Mesenchymal stem cell (in vitro differentiated cells and primary cell): ENCODE data around the gene TRAP1.

ENCODE experiments used
- DNase-seq: peaks from one replicate; pipeline ENCODE4 v3.0.0-alpha.2; 2013
- H2AFZ ChIP-seq: one replicate; pipeline ENCODE4 v1.6.1; 2013; ENCODE audit warnings: low read depth, mild to moderate bottlenecking, control low read depth, inconsistent platforms, low read length, moderate library complexity
- H2AK5ac ChIP-seq: 2 replicates; pipeline ENCODE4 v1.6.1; 2013; ENCODE audit warnings: low read length, moderate library complexity, mild to moderate bottlenecking, inconsistent platforms; ENCODE audit not compliant: severe bottlenecking
- H2BK120ac ChIP-seq: one replicate; pipeline ENCODE4 v1.6.1; 2013; ENCODE audit warnings: low read depth, mild to moderate bottlenecking, inconsistent platforms, low read length, moderate library complexity
- H2BK12ac ChIP-seq, 2 experiments: one replicate each; pipeline ENCODE4 v1.6.1; 2013; ENCODE audit warnings: inconsistent platforms in 2 of 2, low read length in 2 of 2, mild to moderate bottlenecking in 2 of 2, moderate library complexity in 2 of 2, control low read depth in 1 of 2
- H2BK15ac ChIP-seq: one replicate; pipeline ENCODE4 v1.6.1; 2013; ENCODE audit warnings: mild to moderate bottlenecking, low read depth, inconsistent platforms; ENCODE audit not compliant: poor library complexity, severe bottlenecking
- H2BK5ac ChIP-seq: 2 replicates; pipeline ENCODE4 v1.6.1; 2013; ENCODE audit warnings: low read depth, mild to moderate bottlenecking, low read length, control low read depth, inconsistent platforms; ENCODE audit not compliant: poor library complexity, severe bottlenecking
- H3K14ac ChIP-seq, 2 experiments: one replicate each; pipeline ENCODE4 v1.6.1; 2013; ENCODE audit warnings: inconsistent platforms in 2 of 2, low read length in 2 of 2, control low read depth in 1 of 2, mild to moderate bottlenecking in 1 of 2, moderate library complexity in 1 of 2
- H3K18ac ChIP-seq, 2 experiments: one replicate each; pipeline ENCODE4 v1.6.1; 2013; ENCODE audit warnings: inconsistent platforms in 2 of 2, low read length in 2 of 2, control low read depth in 1 of 2, low read depth in 1 of 2, mild to moderate bottlenecking in 1 of 2
- H3K23ac ChIP-seq, 2 experiments: one replicate each; pipeline ENCODE4 v1.6.1; 2013; ENCODE audit warnings: inconsistent platforms in 2 of 2, low read length in 2 of 2, mild to moderate bottlenecking in 2 of 2, moderate library complexity in 2 of 2, control low read depth in 1 of 2
- H3K27ac ChIP-seq: 2 replicates; pipeline ENCODE4 v1.5.1; 2013; ENCODE audit warnings: mild to moderate bottlenecking, moderate library complexity, low read length, control low read depth, inconsistent platforms; ENCODE audit not compliant: poor library complexity, severe bottlenecking
- H3K27me3 ChIP-seq, 2 experiments: 2 replicates each; pipeline versions ENCODE4 v1.6.1 to v1.7.0; 2013; ENCODE audit warnings: low read length in 2 of 2, mild to moderate bottlenecking in 2 of 2, moderate library complexity in 2 of 2, control low read depth in 1 of 2, inconsistent platforms in 1 of 2; ENCODE audit not compliant: control insufficient read depth in 1 of 2, insufficient read depth in 1 of 2
- H3K36me3 ChIP-seq, 2 experiments: 2 replicates each; pipeline versions ENCODE4 v1.6.1 to v1.7.0; 2013; ENCODE audit warnings: low read length in 2 of 2, control low read depth in 1 of 2, inconsistent platforms in 1 of 2, low read depth in 1 of 2, mild to moderate bottlenecking in 1 of 2; ENCODE audit not compliant: insufficient read depth in 2 of 2, control insufficient read depth in 1 of 2
- H3K4ac ChIP-seq, 2 experiments: one replicate each; pipeline ENCODE4 v1.6.1; 2013; ENCODE audit warnings: inconsistent platforms in 2 of 2, low read length in 2 of 2, mild to moderate bottlenecking in 2 of 2, moderate library complexity in 2 of 2, control low read depth in 1 of 2, low read depth in 1 of 2
- H3K4me1 ChIP-seq: 2 replicates; pipeline ENCODE4 v1.6.1; 2013; ENCODE audit warnings: low read depth, low read length, control low read depth; ENCODE audit not compliant: control insufficient read depth, insufficient read depth
- H3K4me2 ChIP-seq: 2 replicates; pipeline ENCODE4 v1.6.1; 2013; ENCODE audit warnings: low read length, mild to moderate bottlenecking, inconsistent platforms; ENCODE audit not compliant: poor library complexity, severe bottlenecking
- H3K4me3 ChIP-seq, 2 experiments: 2 replicates each; pipeline versions ENCODE4 v1.5.1 to v1.7.0; 2013; ENCODE audit warnings: low read length in 2 of 2, mild to moderate bottlenecking in 2 of 2, control low read depth in 1 of 2, low read depth in 1 of 2; ENCODE audit not compliant: insufficient read depth in 1 of 2
- H3K79me1 ChIP-seq: replicated peaks from 2 replicates; pipeline ENCODE4 v1.6.1; 2013; ENCODE audit warnings: mild to moderate bottlenecking, control low read depth, low read length, inconsistent platforms; ENCODE audit not compliant: poor library complexity, severe bottlenecking
- H3K9ac ChIP-seq: 2 replicates; pipeline ENCODE4 v1.7.0; 2013; ENCODE audit warnings: mild to moderate bottlenecking, low read length, moderate library complexity
- H3K9me3 ChIP-seq: 2 replicates; pipeline ENCODE4 v1.7.0; 2013; ENCODE audit warnings: mild to moderate bottlenecking, low read length; ENCODE audit not compliant: control insufficient read depth
- H4K8ac ChIP-seq: one replicate; pipeline ENCODE4 v1.6.1; 2013; ENCODE audit warnings: inconsistent platforms, mild to moderate bottlenecking, low read length, moderate library complexity
- H4K91ac ChIP-seq: one replicate; pipeline ENCODE4 v1.6.1; 2013; ENCODE audit warnings: mild to moderate bottlenecking, low read length, inconsistent platforms
- WGBS: methylation state at CpG from one replicate; pipeline ENCODE4 v1.1.7; 2013; ENCODE audit warnings: mixed read lengths; 5-methylcytosine and 5-hydroxymethylcytosine counted together

Gene TRAP1

DNA sequence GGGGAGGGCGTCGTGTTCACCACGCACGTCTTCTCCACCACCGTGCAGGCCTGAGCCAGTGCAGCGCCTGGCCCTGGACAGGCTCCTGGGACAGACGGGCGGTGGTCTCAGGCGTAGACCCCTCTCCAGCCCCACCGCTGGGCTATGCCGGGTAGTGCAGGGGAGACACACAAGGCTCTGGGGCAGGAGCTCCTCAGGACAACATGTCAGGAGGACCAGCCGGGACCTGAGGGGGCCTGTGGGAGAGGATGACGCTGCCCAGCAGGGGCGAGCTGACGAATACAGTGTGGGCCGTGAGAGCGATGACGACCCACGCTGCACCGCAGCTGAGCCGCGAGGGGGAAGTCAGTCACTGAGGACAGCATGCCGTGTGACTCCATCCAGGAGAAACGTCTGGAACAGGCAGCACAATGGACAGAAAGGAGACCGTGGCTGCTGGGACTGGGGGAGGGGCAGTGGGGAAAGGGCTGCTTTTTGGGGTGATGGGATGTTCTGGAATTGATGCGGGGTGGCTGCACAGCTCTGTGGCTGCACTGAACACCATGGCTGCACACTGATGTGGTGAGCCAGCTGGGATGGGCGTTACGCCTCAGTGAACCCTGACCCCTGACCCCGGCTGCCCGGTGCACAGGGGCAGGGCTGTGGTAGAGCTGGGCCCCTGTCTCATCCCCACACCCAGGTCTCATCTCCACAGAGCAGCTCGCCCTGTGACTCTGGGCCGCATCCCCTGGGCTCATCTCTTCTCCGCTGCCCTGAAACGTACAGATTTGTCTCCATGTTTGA is 42.6 kb downstream of the TRAP1 start:
- Histone ChIP-seq H3K18ac (no peak overlapping the region), H2AK5ac (no peak overlapping the region), H3K23ac (no peak overlapping the region), H3K4me3 (no peak overlapping the region), H3K4me2 (no peak overlapping the region), H2BK12ac (no peak overlapping the region), H2AFZ (no peak overlapping the region), H2BK15ac (no peak overlapping the region), H4K91ac (no peak overlapping the region), H3K79me1 (no peaks in the 10 kb centered on the region), H3K14ac (no peak overlapping the region), H3K27ac (no peak overlapping the region), H3K36me3 (peaks cover 72 to 84% of the 10 kb centered on the region in 2 experiments), H3K9me3 (no peaks in the 10 kb centered on the region), H3K4me1 (peaks cover 6% of the 10 kb centered on the region), H4K8ac (no peak overlapping the region), H2BK120ac (no peak overlapping the region), H2BK5ac (no peak overlapping the region), H3K9ac (no peak overlapping the region), H3K4ac (no peak overlapping the region), H3K27me3 (no peaks in the 10 kb centered on the region)
- WGBS: 94% methylated on average over 33 of the region's 34 CpGs
- DNase-seq: no peak

DNA sequence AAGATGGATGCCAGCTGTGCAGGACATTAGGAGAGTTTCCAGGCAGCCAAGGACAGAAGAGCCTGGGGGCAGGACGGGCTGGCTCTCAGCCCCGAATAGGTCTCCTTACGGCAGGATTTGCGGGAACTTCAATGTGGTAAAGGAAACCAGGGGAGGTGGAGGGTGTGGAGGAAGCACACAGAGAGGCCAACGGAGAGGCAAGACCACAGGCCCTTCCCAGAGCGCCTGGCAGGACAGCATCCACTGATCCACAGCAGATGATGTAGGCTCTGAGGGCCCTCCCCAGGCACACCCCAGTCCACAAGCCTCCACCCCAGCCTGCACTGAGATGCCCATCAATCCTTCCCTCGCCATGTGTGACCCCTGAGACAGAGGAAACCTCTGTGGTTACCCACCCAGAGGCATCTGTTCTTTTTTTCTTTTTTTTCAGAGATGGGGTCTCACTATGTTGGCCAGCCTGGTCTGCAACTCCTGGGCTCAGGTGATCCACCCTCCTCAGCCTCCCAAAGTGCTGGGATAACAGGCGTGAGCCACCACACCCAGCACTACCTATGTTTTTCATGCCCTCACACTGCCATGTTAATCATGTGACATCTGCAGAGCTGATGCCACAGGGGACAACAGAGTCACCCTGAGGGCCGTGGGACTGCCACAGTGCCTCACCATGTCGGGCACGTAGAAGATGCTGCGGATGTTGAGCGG is 43.5 kb downstream of the TRAP1 start:
- H3K27me3 ChIP-seq: no peaks in the 10 kb centered on the region
- no peak overlapping the region for H3K23ac ChIP-seq
- no peak overlapping the region for H3K4me2 ChIP-seq
- no peak overlapping the region for H3K18ac ChIP-seq
- no peak overlapping the region for H3K9ac ChIP-seq
- no peak overlapping the region for H4K91ac ChIP-seq
- no peak overlapping the region for H2AFZ ChIP-seq
- no peak for DNase-seq
- peaks cover 6% of the 10 kb centered on the region for H3K4me1 ChIP-seq
- 97% methylated on average over 13 of the region's 13 CpGs for WGBS
- H3K4ac ChIP-seq: no peak overlapping the region
- no peak overlapping the region for H3K14ac ChIP-seq
- H3K9me3 ChIP-seq: peaks cover 3% of the 10 kb centered on the region
- no peak overlapping the region for H4K8ac ChIP-seq
- no peak overlapping the region for H2BK5ac ChIP-seq
- peaks cover 69 to 82% of the 10 kb centered on the region in 2 experiments for H3K36me3 ChIP-seq
- peaks cover 4% of the 10 kb centered on the region for H3K79me1 ChIP-seq
- H2BK120ac ChIP-seq: no peak overlapping the region
- H2AK5ac ChIP-seq: no peak overlapping the region
- H2BK15ac ChIP-seq: no peak overlapping the region
- H2BK12ac ChIP-seq: no peak overlapping the region
- H3K27ac ChIP-seq: no peak overlapping the region
- H3K4me3 ChIP-seq: no peak overlapping the region

DNA sequence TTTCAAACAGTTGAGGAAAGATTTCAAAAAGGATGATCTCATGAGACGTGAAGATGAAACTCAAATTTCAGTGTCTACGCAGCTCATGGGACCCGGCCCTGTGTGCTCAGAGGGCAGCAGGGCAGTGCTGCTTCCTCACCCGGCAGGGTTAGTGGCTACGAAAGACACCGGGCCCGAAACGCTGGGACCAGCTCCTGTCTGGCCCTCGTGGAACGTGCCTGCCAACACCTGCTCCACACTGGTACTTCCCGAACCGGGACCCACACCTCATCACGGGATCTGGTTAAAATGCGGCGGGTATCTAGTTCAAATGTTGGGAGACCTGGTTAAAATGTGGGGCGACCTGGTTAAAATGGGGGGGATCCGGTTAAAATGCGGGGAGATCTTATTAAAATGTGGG is 44.1 kb downstream of the TRAP1 start:
- H3K18ac ChIP-seq: no peak overlapping the region
- no peak overlapping the region for H3K23ac ChIP-seq
- H4K91ac ChIP-seq: no peak overlapping the region
- no peak overlapping the region for H2AFZ ChIP-seq
- H3K4me1 ChIP-seq: peaks cover 6% of the 10 kb centered on the region
- H3K36me3 ChIP-seq: peaks cover 69 to 81% of the 10 kb centered on the region in 2 experiments
- no peak overlapping the region for H2BK15ac ChIP-seq
- no peaks in the 10 kb centered on the region for H3K27me3 ChIP-seq
- no peak overlapping the region for H2BK12ac ChIP-seq
- no peak overlapping the region for H3K9ac ChIP-seq
- H3K4me3 ChIP-seq: no peak overlapping the region
- no peak for DNase-seq
- H2BK120ac ChIP-seq: no peak overlapping the region
- peaks cover 4% of the 10 kb centered on the region for H3K79me1 ChIP-seq
- no peak overlapping the region for H3K4ac ChIP-seq
- no peak overlapping the region for H4K8ac ChIP-seq
- H2AK5ac ChIP-seq: no peak overlapping the region
- H3K14ac ChIP-seq: no peak overlapping the region
- WGBS: 94% methylated on average over 18 of the region's 18 CpGs
- peaks cover 10% of the 10 kb centered on the region for H3K9me3 ChIP-seq
- no peak overlapping the region for H3K4me2 ChIP-seq
- no peak overlapping the region for H3K27ac ChIP-seq
- no peak overlapping the region for H2BK5ac ChIP-seq

DNA sequence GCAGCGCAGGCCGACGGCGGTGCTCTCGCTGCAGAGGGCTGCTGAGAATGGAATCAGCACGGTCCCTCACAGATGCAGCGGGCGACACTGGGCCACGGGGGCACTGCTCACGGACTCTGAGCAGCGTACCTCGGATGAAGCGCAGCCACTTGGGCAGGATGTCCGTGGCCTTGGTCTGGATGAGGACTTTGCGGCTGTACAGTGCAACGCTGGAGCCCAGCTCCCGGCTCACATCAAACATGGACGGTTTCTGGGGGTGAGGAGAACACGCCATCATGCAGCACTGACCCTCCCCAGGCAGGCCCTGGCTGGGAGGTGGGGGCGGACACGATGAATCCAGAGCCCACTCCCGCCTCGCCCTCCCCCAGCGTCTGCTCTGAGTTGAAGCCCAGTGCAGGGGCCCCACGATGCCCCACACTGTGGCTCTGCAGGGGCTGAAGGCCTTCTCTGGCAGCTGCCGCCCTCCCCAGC is 44.7 kb downstream of the TRAP1 start:
- no peak overlapping the region for H2BK120ac ChIP-seq

More for the DNA sequence above, 44.7 kb downstream of the TRAP1 start:
- peaks cover 64 to 78% of the 10 kb centered on the region in 2 experiments for H3K36me3 ChIP-seq
- H3K18ac ChIP-seq: no peak overlapping the region
- no peak for DNase-seq
- H4K8ac ChIP-seq: no peak overlapping the region
- H2BK12ac ChIP-seq: no peak overlapping the region
- no peak overlapping the region for H3K9ac ChIP-seq
- H3K27ac ChIP-seq: no peak overlapping the region
- H3K79me1 ChIP-seq: peaks cover 4% of the 10 kb centered on the region
- no peak overlapping the region for H2BK5ac ChIP-seq
- H3K27me3 ChIP-seq: no peaks in the 10 kb centered on the region
- H3K4me2 ChIP-seq: no peak overlapping the region
- no peak overlapping the region for H2BK15ac ChIP-seq
- H3K4ac ChIP-seq: no peak overlapping the region
- H3K4me1 ChIP-seq: peaks cover 6% of the 10 kb centered on the region
- H3K23ac ChIP-seq: no peak overlapping the region
- no peak overlapping the region for H2AK5ac ChIP-seq
- H2AFZ ChIP-seq: no peak overlapping the region
- H3K4me3 ChIP-seq: no peak overlapping the region
- H3K14ac ChIP-seq: no peak overlapping the region
- H4K91ac ChIP-seq: no peak overlapping the region
- whole genome bisulfite sequencing: 97% methylated on average over 26 of the region's 26 CpGs
- H3K9me3 ChIP-seq: peaks cover 10% of the 10 kb centered on the region
